HG03139 (cell line): ENCODE results near the gene SRC.

Experiments
- ATAC-seq: cut with Tn5 transposase; IDR thresholded peaks from one replicate; pipeline ENCODE4 v1.9.1; 2021; ENCODE audit not compliant: unreplicated experiment

SRC gene

GRCh38 chr20:37349517-37350491, 3.9 kb downstream of the SRC start:
- no peak for ATAC-seq

- no peak for ATAC-seq
Measured at GRCh38 chr20:37350649-37351574, 5.0 kb downstream of the SRC start.

GRCh38 chr20:37351689-37352607, 6.0 kb downstream of the SRC start:
- ATAC-seq, result no peak

- ATAC-seq, result no peak
Measured at GRCh38 chr20:37352608-37352980, 6.7 kb downstream of the SRC start.

GRCh38 chr20:37353285-37353849, 7.4 kb downstream of the SRC start:
- ATAC-seq, result no peak

- no peak for ATAC-seq
Measured at GRCh38 chr20:37354210-37355195, 8.6 kb downstream of the SRC start.

- no peak for ATAC-seq
Measured at GRCh38 chr20:37355252-37356180, 9.6 kb downstream of the SRC start.

GRCh38 chr20:37356387-37356786, 10.4 kb downstream of the SRC start:
- no peak for ATAC-seq

GRCh38 chr20:37356961-37357371, 11.0 kb downstream of the SRC start:
- no peak for ATAC-seq

GRCh38 chr20:37357481-37358365, 11.8 kb downstream of the SRC start:
- ATAC-seq, result no peak

GRCh38 chr20:37358366-37359150, 12.6 kb downstream of the SRC start:
- no peak for ATAC-seq

- ATAC-seq, result no peak
Measured at GRCh38 chr20:37359331-37359730, 13.4 kb downstream of the SRC start.

GRCh38 chr20:37359836-37360235, 13.9 kb downstream of the SRC start:
- no peak for ATAC-seq

GRCh38 chr20:37360391-37361115, 14.6 kb downstream of the SRC start:
- ATAC-seq, result no peak

GRCh38 chr20:37361336-37361735, 15.4 kb downstream of the SRC start:
- no peak for ATAC-seq
